ENCODE measurements around the gene BEST2. TPM values are rescaled to one million over a fixed set of nuclear protein-coding genes. Genes with fewer than 3 reads are reported as not detected.

Gene BEST2
- total and polyA plus RNA-seq, 2 of the 4 experiments (the other 2 are of a cell fraction), result not detected

DNA sequence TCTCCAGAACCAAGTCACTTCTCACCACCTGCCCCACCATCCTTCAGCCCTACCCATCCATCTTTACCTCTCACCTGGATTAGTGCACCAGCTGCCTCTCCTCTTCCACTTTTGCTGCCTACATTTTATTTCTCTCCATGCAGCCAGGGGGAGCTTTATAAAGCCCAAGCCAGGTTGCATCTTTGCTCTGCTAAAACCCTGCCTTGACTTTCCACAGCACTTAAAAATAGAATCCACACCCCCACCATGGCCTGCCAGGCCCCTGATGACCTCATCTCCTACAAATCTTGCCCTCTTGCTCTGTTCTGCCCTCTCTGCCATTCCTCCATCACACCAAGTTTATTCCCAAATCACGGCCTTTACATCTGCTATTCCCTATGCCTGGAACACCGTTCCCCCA lies 22.0 kb downstream of the BEST2 start:
- H2AK5ac ChIP-seq (ENCODE audit: low read depth, low read length), result no peak overlapping the region
- no peak overlapping the region for H3K4ac ChIP-seq (ENCODE audit: low read depth, low read length)
- H3K4me3 ChIP-seq (ENCODE audit: insufficient read depth, low read depth, low read length), result no peak overlapping the region
- no peak overlapping the region for H2BK20ac ChIP-seq (ENCODE audit: low read depth, low read length)
- no peak overlapping the region for H2BK15ac ChIP-seq (ENCODE audit: low read depth, low read length)
- ATAC-seq (ENCODE audit: low read depth) (no peak), DNase-seq (peak; percentile 35)
- no peaks in the 10 kb centered on the region for H3K27me3 ChIP-seq (ENCODE audit: control insufficient read depth, insufficient read depth, low read length)
- no peaks in the 10 kb centered on the region; the same call in 1 of the 2 replicates for H3K36me3 ChIP-seq (ENCODE audit: control insufficient read depth, insufficient read depth, low read length)
- H3K4me1 ChIP-seq (ENCODE audit: control insufficient read depth, insufficient read depth, low read length), result peaks cover 6% of the 10 kb centered on the region
- no peak overlapping the region for H3K18ac ChIP-seq (ENCODE audit: low read depth, low read length)
- no peak overlapping the region for H3K23ac ChIP-seq (ENCODE audit: low read depth, low read length)
- TF ChIP-seq, protein P1, sequence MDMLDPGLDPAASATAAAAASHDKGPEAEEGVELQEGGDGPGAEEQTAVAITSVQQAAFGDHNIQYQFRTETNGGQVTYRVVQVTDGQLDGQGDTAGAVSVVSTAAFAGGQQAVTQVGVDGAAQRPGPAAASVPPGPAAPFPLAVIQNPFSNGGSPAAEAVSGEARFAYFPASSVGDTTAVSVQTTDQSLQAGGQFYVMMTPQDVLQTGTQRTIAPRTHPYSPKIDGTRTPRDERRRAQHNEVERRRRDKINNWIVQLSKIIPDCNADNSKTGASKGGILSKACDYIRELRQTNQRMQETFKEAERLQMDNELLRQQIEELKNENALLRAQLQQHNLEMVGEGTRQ (IDR thresholded peaks at IDR 0.05; ENCODE audit: low read depth, low read length), result no peak
- TF ChIP-seq RAD21 (IDR thresholded peaks at IDR 0.05; ENCODE audit: low read length) (peak; percentile 33), MAZ (IDR thresholded peaks at IDR 0.05; ENCODE audit: borderline replicate concordance, low read depth, low read length) (no peak), SMC3 (IDR thresholded peaks at IDR 0.05; ENCODE audit: low read depth, low read length) (peak; percentile 31; the same call in 1 of the 2 replicates)
- TF ChIP-seq, protein P2, sequence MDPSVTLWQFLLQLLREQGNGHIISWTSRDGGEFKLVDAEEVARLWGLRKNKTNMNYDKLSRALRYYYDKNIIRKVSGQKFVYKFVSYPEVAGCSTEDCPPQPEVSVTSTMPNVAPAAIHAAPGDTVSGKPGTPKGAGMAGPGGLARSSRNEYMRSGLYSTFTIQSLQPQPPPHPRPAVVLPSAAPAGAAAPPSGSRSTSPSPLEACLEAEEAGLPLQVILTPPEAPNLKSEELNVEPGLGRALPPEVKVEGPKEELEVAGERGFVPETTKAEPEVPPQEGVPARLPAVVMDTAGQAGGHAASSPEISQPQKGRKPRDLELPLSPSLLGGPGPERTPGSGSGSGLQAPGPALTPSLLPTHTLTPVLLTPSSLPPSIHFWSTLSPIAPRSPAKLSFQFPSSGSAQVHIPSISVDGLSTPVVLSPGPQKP (IDR thresholded peaks at IDR 0.05; ENCODE audit: borderline replicate concordance, low read depth, low read length), result no peak
- TF ChIP-seq, protein P3, sequence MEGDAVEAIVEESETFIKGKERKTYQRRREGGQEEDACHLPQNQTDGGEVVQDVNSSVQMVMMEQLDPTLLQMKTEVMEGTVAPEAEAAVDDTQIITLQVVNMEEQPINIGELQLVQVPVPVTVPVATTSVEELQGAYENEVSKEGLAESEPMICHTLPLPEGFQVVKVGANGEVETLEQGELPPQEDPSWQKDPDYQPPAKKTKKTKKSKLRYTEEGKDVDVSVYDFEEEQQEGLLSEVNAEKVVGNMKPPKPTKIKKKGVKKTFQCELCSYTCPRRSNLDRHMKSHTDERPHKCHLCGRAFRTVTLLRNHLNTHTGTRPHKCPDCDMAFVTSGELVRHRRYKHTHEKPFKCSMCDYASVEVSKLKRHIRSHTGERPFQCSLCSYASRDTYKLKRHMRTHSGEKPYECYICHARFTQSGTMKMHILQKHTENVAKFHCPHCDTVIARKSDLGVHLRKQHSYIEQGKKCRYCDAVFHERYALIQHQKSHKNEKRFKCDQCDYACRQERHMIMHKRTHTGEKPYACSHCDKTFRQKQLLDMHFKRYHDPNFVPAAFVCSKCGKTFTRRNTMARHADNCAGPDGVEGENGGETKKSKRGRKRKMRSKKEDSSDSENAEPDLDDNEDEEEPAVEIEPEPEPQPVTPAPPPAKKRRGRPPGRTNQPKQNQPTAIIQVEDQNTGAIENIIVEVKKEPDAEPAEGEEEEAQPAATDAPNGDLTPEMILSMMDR (conservative IDR thresholded peaks at IDR 0.05; ENCODE audit: low read depth, low read length), result peak; percentile 39
- peaks cover 0 to 21% of the 10 kb centered on the region in 2 experiments; a peak in 3 of 4 replicates for H3K79me1 ChIP-seq (ENCODE audit: low read depth in 1 of 2, low read length in 2 of 2)
- no TSS peak for BruUV-seq (replicated peaks)
- no peaks in the 10 kb centered on the region for H4K20me1 ChIP-seq (ENCODE audit: insufficient read depth, low read length)
- peaks cover 10% of the 10 kb centered on the region for H3K9me1 ChIP-seq (ENCODE audit: insufficient read depth, low read length)
- no peak overlapping the region for H2AFZ ChIP-seq (replicated peaks; ENCODE audit: low read length, poor library complexity)
- H4K8ac ChIP-seq (ENCODE audit: low read depth in 2 of 2, low read length in 2 of 2), result no peak overlapping the region
- H3K27ac ChIP-seq (ENCODE audit: insufficient read depth, low read length), result no peak overlapping the region
- H2BK5ac ChIP-seq (ENCODE audit: low read depth, low read length, poor library complexity, severe bottlenecking), result no peak overlapping the region
- intact Hi-C loops (cut with micrococcal nuclease), result no loop called here
- H3K4me2 ChIP-seq (ENCODE audit: low read depth, low read length), result no peak overlapping the region
- no peak overlapping the region for H4K5ac ChIP-seq (ENCODE audit: low read depth, low read length)
- no peaks in the 10 kb centered on the region for H3K9me3 ChIP-seq (ENCODE audit: control insufficient read depth, insufficient read depth, low read length)
- 100% methylated on average over 2 of the region's 2 CpGs; no CpG with 5 or more reads in 1 of the 2 experiments for WGBS, 2 experiments (ENCODE audit: extremely low coverage in 2 of 2, insufficient read length in 1 of 2)
- ChIA-PET CTCF (interaction anchor here (1.3 to 1.5 kb wide), 2 partner anchors 7 to 20 kb away, joined by 3 read pairs; no protein-coding TSS in a partner anchor), POLR2A (ENCODE audit: unreplicated experiment) (no interaction called here)
- in situ Hi-C loops (cut with MboI; ENCODE audit: low sequenced_read_pairs), result loop anchor here (5.0 kb wide), 1 partner anchor 64 kb away; the partner anchor contains the start of gene MAST1
- H3K56ac ChIP-seq (ENCODE audit: extremely low read depth, insufficient read depth, low read length), result no peak overlapping the region
- dilution Hi-C loops (cut with HindIII; ENCODE audit: low sequenced_read_pairs, unreplicated experiment), result no loop called here
- no peak overlapping the region for H3K14ac ChIP-seq (replicated peaks; ENCODE audit: low read depth, low read length)
- no peak overlapping the region for H2BK120ac ChIP-seq (ENCODE audit: low read depth, low read length)
- H2AK9ac ChIP-seq (replicated peaks; ENCODE audit: low read depth, low read length, poor library complexity), result peak overlapping the region; percentile 39
- no peak overlapping the region for H4K91ac ChIP-seq (ENCODE audit: insufficient read depth, low read depth, low read length)
- H3K9ac ChIP-seq (ENCODE audit: low read depth, low read length), result no peak overlapping the region
